Stimulated activated CD8-positive, alpha-beta memory T cell treated with anti-CD3 and anti-CD28 coated beads, Interleukin-15, amount 100 ng/mL, for 1 hour (primary cell): ENCODE measurements around the gene IGSF9.
"Not testable (repeated sequence)": the region's sequence is repeated elsewhere in the genome, so short reads cannot be mapped to it uniquely, and the experiment has no call there.

ENCODE experiments used
- DNase-seq: peaks from one replicate; pipeline ENCODE4 v3.0.0-alpha.2; 2020; ENCODE audit warnings: low read depth

The IGSF9 gene

GRCh38 chr1:159919236-159919865 lies 26.1 kb downstream of the IGSF9 start:
- no peak for DNase-seq

- no peak for DNase-seq
These were observed 26.8 kb downstream of the IGSF9 start for GRCh38 chr1:159918352-159919200.

DNA sequence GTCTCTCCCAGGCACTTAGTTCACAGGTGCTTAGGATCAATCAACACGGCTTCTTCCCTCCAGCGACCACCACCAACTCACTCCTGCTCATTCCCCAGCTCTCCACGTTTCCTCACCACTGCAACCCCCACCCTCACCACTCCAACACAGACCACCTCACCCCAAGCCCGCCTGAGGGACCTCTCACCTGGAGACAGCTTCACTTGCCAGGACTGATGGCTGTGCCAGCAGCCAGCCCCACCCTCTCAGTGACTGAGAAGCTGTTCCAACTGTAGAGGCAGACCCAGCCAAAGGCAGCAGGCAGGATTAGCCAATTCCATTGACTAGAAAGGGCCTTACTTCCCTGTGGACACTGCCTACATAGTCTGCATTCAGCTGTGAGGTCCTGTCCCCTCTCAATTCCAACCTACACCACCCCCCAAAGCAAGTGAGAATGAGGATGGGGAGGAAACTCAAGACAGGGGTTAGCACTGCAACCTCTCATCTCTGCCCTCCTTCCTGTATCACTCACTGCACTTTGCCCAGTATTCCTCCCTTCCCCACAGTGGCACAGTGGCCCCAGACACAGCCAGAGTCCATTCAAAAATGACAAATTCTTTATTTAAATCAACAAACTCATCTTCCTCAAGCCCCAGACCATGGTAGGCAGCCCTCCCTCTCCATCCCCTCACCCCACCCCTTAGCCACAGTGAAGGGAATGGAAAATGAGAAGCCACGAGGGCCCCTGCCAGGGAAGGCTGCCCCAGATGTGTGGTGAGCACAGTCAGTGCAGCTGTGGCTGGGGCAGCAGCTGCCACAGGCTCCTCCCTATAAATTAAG lies 27.7 kb downstream of the IGSF9 start:
- no peak for DNase-seq

GRCh38 chr1:159916242-159917051 lies 29.0 kb downstream of the IGSF9 start:
- DNase-seq = no peak

GRCh38 chr1:159915571-159916241 lies 29.7 kb downstream of the IGSF9 start:
- DNase-seq = no peak

DNA sequence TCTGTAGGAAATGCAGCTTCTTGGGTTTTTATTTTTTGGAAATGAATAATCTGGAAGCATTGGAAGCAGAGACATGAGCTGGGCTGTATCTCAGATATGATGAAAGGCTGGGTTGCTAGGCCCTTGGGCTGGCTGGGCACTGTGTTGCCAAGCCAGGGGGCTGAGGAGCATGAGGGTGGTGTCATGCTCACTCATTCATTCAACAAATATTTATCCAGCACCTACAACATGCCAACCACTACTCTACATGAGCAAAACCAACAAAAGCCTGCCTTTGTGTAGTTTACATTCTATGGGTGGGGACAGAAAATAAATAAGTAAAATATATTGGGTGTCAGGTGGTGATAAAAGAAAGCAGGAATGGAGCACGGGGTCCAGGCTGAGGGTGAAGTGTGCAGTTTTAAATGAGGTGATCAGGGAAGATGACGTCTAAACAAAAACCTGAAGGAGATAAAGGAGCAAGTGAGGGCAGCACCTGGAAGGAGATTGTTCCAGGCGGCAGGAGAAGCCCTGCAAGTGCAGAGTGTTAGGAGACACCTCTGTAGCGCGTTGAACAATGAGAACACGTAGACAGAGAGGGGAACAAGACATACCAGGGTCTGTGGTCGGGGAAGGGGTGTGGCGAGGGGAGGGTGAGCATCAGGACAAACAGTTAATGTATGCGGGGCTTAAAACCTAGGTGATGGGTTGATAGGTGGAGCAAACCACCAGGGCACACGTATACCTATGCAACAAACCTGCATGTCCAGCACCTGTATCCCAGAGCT lies 31.0 kb downstream of the IGSF9 start:
- DNase-seq = no peak

DNA sequence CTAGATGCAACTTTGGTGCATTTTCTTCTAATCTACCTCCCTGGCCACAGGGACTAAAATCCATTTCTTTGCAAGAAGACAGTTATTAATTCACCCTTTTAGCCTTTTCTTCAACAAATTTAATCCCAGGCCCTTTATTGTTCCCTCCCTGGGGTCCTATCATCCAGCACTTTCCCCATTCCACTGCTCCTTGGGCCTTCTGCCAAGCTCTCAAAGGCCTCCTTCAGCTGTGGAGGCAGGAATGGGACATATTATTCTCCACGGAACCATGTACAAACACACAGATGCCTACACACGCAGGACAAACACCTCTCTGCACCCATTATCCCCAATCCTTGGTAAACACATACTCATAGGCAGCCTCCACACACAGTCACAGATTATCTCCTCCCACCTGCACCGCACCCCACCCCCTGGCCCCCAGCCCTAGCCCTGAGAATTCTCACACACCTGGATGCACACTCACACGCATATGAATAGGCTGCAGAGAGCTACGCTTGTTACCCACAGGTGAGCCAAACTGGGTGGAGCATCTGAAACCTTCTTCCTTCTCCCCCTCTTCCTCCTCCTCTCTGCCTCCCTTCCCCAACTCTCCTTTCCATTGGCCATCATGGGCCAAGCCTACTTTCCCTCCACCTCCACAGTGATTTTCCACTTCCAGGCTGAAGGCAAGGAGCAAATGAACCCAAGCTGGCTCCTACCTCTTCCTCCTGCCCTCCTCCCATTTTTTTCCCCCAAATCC lies 31.8 kb downstream of the IGSF9 start:
- DNase-seq = no peak

DNA sequence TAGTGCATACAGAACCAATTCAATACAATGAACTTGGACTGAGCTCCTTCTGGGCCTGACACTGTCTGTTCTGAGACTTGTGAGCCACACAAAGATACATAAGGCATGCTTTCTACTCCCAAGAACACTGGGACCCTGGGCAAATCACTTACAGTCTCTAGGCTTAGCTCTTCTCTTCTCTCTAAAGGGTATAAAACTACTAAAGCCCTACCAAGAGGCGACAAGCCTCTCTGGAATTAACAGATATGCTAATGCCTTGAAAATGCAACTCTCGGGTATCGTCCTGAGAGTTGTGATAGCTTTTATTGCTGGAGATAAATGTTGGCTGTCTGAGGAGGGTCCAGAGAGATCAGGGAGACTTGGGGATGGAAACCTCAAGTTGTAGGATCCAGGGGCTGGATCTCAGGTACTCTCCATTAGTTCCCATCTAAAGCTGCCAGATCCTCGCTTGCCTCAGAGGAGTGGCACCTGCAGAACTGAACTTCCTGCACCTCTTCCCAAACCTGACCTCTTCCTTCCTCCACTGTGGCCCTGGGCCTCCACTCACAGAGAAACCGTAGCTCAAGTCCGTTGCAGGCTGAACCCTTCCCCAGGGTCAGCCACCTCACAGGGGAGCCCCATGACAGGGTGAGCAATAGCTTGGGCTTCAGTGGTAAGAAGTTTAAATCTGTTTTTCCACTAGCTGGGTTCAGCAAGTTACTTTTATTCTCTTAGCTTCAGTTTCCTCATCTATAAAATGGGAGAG lies 33.9 kb downstream of the IGSF9 start:
- no peak for DNase-seq

- DNase-seq = no peak
These were observed 37.1 kb downstream of the IGSF9 start for GRCh38 chr1:159908031-159908940.

DNA sequence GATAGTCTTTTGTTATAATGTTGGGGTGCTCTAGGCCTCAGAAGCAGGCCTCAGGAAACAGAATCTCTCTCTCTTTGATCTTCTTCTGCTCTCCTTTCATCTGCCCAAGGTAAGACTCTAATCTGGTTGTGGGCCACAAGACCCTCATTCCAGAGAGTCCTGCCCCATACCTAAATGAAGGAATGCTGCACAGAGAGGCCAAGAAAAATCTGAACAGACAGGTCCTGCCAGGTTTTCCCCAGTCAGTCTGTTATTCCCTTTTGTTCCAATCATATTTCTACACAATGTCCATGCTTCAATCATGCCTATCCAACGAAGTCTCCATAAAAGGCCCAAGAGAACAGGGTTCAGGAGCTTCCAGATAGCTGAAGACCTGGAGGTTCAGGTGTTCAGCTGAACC lies 38.5 kb downstream of the IGSF9 start:
- DNase-seq = no peak

DNA sequence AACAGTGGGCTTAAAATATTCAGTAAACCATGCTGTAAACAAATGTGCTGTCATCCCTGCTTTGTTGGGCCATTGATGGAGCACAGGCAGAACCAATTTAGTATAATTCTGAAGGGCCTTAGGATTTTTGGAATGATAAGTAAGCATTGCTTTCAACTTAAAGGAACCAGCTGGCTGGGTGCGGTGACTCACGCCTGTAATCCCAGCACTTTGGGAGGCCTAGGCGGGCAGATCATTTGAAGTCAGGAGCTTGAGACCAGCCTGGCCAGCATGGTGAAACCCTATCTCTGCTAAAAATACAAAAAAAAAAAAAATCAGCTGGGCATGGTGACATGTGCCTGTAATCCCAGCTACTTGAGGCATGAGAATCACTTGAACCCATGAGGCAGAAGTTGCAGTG lies 41.4 kb downstream of the IGSF9 start:
- not testable (repeated sequence) for DNase-seq

- DNase-seq = no peak
These were observed 42.9 kb downstream of the IGSF9 start for GRCh38 chr1:159902541-159902940.

- DNase-seq = no peak
These were observed 44.6 kb downstream of the IGSF9 start for GRCh38 chr1:159900755-159901360.

DNA sequence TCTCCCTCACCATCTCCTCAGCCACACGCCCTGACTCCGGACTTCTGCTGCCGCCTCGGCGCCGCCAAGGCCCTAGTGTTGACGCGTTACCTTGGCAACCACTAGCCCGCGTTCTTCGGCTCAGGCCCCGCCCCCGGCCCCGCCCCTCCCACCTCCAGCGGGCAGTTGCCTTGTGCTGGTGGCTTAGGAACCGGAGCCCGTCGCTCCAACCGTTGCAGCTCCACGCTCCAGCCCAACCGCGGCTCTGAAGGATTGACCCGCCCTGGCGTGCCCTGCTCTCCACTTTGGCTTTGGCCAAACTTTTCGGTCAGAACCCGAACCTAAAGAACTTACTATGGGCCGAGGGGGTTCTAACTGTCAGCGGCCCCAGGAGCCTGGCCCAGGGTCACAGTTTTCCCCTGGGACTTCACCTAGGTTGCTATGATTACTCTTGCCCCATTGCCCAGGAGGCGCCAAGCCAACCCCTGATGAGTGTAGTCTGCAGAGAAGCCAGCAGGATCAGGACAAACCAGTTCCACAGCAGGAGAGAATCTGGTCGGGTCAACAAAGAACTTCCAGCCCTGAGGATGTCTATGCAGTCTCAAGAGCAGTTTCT lies 45.2 kb downstream of the IGSF9 start, which contains the start of gene CFAP45:
Gene CFAP45, minus strand, starts transcription at position 80 of the 595 bp plus-strand sequence. Its CDS starts 67 bp downstream, at position 13.
- DNase-seq = no peak

DNA sequence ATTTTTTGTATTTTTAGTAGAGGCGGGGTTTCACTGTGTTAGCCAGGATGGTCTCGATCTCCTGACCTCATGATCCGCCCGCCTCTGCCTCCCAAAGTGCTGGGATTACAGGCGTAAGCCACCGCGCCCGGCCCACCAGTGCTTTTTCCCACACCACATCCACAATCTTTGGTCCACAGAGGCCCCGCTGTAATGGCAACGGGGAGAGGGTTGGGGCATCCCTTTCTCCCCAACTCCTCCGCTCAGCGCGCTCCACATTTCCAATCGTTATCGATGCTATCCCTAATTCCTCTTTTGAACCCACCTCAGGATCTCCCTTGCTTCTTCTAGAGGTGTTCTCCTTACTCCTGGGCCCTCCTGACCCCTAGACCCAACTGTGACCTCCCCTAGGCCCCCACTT lies 45.8 kb downstream of the IGSF9 start:
- DNase-seq = not testable (repeated sequence)

- no peak for DNase-seq
These were observed 46.9 kb downstream of the IGSF9 start for GRCh38 chr1:159898527-159898926.

DNA sequence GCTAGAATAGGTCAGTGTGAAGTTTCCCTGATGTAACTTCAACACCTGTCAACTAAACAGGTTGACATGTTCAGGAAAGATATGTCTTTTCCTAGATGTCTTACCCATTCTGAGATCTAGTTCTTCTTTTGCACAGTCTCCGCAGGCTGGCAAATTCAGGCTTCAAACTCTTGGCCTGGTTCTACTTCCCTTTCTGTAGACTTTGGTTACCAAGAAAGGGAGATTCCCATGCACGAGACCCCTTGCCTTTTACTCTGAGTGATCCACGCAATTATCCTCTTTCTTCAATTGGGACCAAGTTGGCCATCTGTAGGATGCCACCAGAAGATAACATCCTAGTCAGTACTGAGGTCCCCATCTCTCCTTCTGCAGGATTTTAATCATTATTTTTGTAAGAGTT lies 47.5 kb downstream of the IGSF9 start:
- DNase-seq = no peak
